GM12878 (cell line): Measurements from ENCODE around the gene ZIC1. TPM values are rescaled to one million over a fixed set of nuclear protein-coding genes. Genes with fewer than 3 reads are reported as not detected.

ENCODE experiments used
- ATAC-seq: fragments of 200-7000 bp; cut with Tn5 transposase; 3 replicates; pipeline ENCODE4 v1.9.1; 2020; ENCODE audit warnings: mild to moderate bottlenecking, moderate library complexity
- BruUV-seq: library from RNA; stranded (reverse); fragments of 400-500 nt; replicated peaks from 2 replicates; lab custom pipeline; 2021; lab: Mats Ljungman, UMichigan
- CTCF ChIA-PET: fragments of 300-600 bp; sonication (Branson Sonifier 250); formaldehyde crosslinking; extraction: SDS; loops from one replicate; lab custom pipeline; 2021; ENCODE audit warnings: inconsistent platforms; lab: Yijun Ruan, JAX
- POLR2A ChIA-PET: fragments of 350-600 bp; formaldehyde crosslinking; extraction: SDS; loops from one replicate; lab custom pipeline; 2021; ENCODE audit warnings: inconsistent platforms; lab: Charles Lee
- RAD21 ChIA-PET: fragments of 300-600 bp; sonication (Branson Sonifier 250); formaldehyde crosslinking; loops from one replicate; lab custom pipeline; 2023; ENCODE audit warnings: antibody characterized with exemption; ENCODE audit not compliant: unreplicated experiment; lab: Charles Lee
- SMC1A ChIA-PET: fragments of 300-600 bp; sonication (Branson Sonifier 250); formaldehyde crosslinking; loops from one replicate; lab custom pipeline; 2023; ENCODE audit not compliant: unreplicated experiment, uncharacterized antibody; lab: Charles Lee
- DNase-seq: peaks from one replicate; pipeline ENCODE4 v3.0.0-alpha.2; 2011; ENCODE audit warnings: low read depth, low spot score
- FAIRE-seq: peaks from 3 replicates; lab custom pipeline; 2011; peaks lifted over from hg19 to GRCh38; lab: Jason Lieb, UNC
- H2AFZ ChIP-seq: 2 replicates; pipeline ENCODE4 v1.6.0; 2011; ENCODE audit warnings: low read depth, low read length, control low read depth; ENCODE audit not compliant: control insufficient read depth
- H3K27ac ChIP-seq: 2 replicates; pipeline ENCODE4 v1.5.1; 2011; ENCODE audit warnings: control low read depth; ENCODE audit not compliant: control insufficient read depth, insufficient read depth
- H3K27me3 ChIP-seq, 2 experiments: replicated peaks in 1 of 2; 2 replicates each; pipeline versions ENCODE4 v1.6.0 to v1.6.1; 2011; ENCODE audit warnings: low read length in 1 of 2; ENCODE audit not compliant: control insufficient read depth in 2 of 2, insufficient read depth in 2 of 2
- H3K36me3 ChIP-seq, 2 experiments: 2 replicates each; pipeline ENCODE4 v1.5.1; 2011; ENCODE audit warnings: low read length in 1 of 2; ENCODE audit not compliant: control insufficient read depth in 2 of 2, insufficient read depth in 2 of 2
- H3K4me1 ChIP-seq: 2 replicates; pipeline ENCODE4 v1.6.1; 2011; ENCODE audit warnings: mild to moderate bottlenecking, low read length, moderate library complexity, mixed read lengths; ENCODE audit not compliant: control insufficient read depth, insufficient read depth
- H3K4me2 ChIP-seq: 2 replicates; pipeline ENCODE4 v1.6.0; 2011; ENCODE audit warnings: control low read depth; ENCODE audit not compliant: control insufficient read depth, insufficient read depth
- H3K4me3 ChIP-seq: fragments of 200-600 bp; sonication (generic); 2 replicates; pipeline ENCODE4 v1.5.1; 2016
- H3K79me2 ChIP-seq: 2 replicates; pipeline ENCODE4 v1.6.0; 2011; ENCODE audit warnings: low read length; ENCODE audit not compliant: control insufficient read depth, insufficient read depth
- H3K9ac ChIP-seq: 2 replicates; pipeline ENCODE4 v1.8.0; 2011; ENCODE audit warnings: low read length, control low read depth, mixed read lengths; ENCODE audit not compliant: control insufficient read depth, insufficient read depth
- H3K9me3 ChIP-seq: replicated peaks from 3 replicates; pipeline ENCODE4 v1.5.1; 2011; ENCODE audit warnings: mild to moderate bottlenecking, low read length; ENCODE audit not compliant: control insufficient read depth, insufficient read depth
- H4K20me1 ChIP-seq: 2 replicates; pipeline ENCODE4 v1.6.0; 2011; ENCODE audit not compliant: control insufficient read depth, insufficient read depth
- CHD1 ChIP-seq: IDR thresholded peaks from 2 replicates; pipeline ENCODE4 v1.6.1; 2012; ENCODE audit warnings: low read depth, low read length, improper control_type of control experiment
- CHD4 ChIP-seq: fragments of 200-600 bp; sonication (generic); IDR thresholded peaks from 2 replicates; pipeline ENCODE4 v1.6.1; 2016; ENCODE audit warnings: mild to moderate bottlenecking
- EED ChIP-seq: sonication (generic); IDR thresholded peaks from 2 replicates; pipeline ENCODE4 v1.6.1; 2016; ENCODE audit warnings: antibody characterized with exemption, low read depth
- IRF5 ChIP-seq: fragments of 450-650 bp; IDR thresholded peaks from 2 replicates; pipeline ENCODE4 v1.6.1; 2017; ENCODE audit warnings: borderline replicate concordance
- NFIC ChIP-seq: IDR thresholded peaks from 2 replicates; pipeline ENCODE4 v1.6.1; 2012; ENCODE audit warnings: low read depth, mild to moderate bottlenecking, inconsistent platforms, low read length, moderate library complexity
- RAD21 ChIP-seq: IDR thresholded peaks from 2 replicates; pipeline ENCODE4 v1.6.1; 2011; ENCODE audit warnings: mild to moderate bottlenecking, low read depth, low read length, moderate library complexity; ENCODE audit not compliant: insufficient read depth
- SKIL ChIP-seq: fragments of 450-650 bp; IDR thresholded peaks from 2 replicates; pipeline ENCODE4 v1.6.1; 2017; ENCODE audit warnings: mild to moderate bottlenecking, low read depth, inconsistent platforms; ENCODE audit not compliant: poor library complexity, severe bottlenecking
- SRF ChIP-seq, 2 experiments: IDR thresholded peaks; 2 replicates each; pipeline ENCODE4 v1.6.1; 2011; ENCODE audit warnings: low read depth in 2 of 2, low read length in 2 of 2, mild to moderate bottlenecking in 1 of 2, moderate library complexity in 1 of 2
- WRNIP1 ChIP-seq: IDR thresholded peaks from 2 replicates; pipeline ENCODE4 v1.6.1; 2011; ENCODE audit warnings: low read depth, low read length, improper control_type of control experiment, borderline replicate concordance
- ZNF217 ChIP-seq: fragments of 450-650 bp; IDR thresholded peaks from 2 replicates; pipeline ENCODE4 v1.6.1; 2017; ENCODE audit warnings: antibody characterized with exemption, mild to moderate bottlenecking
- ZNF687 ChIP-seq: fragments of 450-650 bp; IDR thresholded peaks from 2 replicates; pipeline ENCODE4 v1.6.1; 2017; ENCODE audit warnings: mild to moderate bottlenecking, moderate library complexity
- WGBS: methylation state at CpG from one replicate; pipeline ENCODE4 v1.1.6; 2016; ENCODE audit warnings: low lambda C conversion rate; ENCODE audit not compliant: insufficient replicate concordance, insufficient coverage; ENCODE audit errors: missing lambda C conversion rate; 5-methylcytosine and 5-hydroxymethylcytosine counted together
- in situ Hi-C: fragments of 300-500 bp; cut with MboI; formaldehyde crosslinking; loops from 9 replicates; pipeline ENCODE4 v1.14.3; 2018; ENCODE audit warnings: mixed read lengths
- intact Hi-C: fragments of 100-400 bp; cut with micrococcal nuclease; formaldehyde crosslinking; loops from one replicate; pipeline ENCODE4 v1.14.2; 2022; ENCODE audit not compliant: unreplicated experiment
- polyA plus RNA-seq, 11 experiments: library from polyadenylated mRNA; depleted of rRNA in 4 of 11; unstranded in 6 of 11; stranded (reverse) in 5 of 11; fragments of >200 nt; fragmentation: Nextera tagmentation in 4 of 11; fragmentation: Illumina TruSeq in 1 of 11; extraction: Ambion mirVana in 4 of 11; extraction: Trizol in 1 of 11; gene quantifications; 1 replicate in 1 of 11; 2 replicates in 10 of 11; pipeline versions ENCODE4 v1.2.1 to v1.2.3, GENCODE V29; 2011 to 2016; ENCODE audit warnings: inconsistent platforms in 2 of 11, missing spikeins in 2 of 11, low read depth in 1 of 11
- total RNA-seq, 4 experiments: library from RNA; depleted of rRNA in 3 of 4; stranded (reverse); fragments of >200 nt in 3 of 4; fragmentation: Illumina TruSeq in 1 of 4; extraction: Trizol in 1 of 4; gene quantifications; 2 replicates each; pipeline versions ENCODE4 v1.2.1 to v1.2.3, GENCODE V29; 2013 to 2021

Gene ZIC1
- total and polyA plus RNA-seq, 10 of the 15 experiments (the other 5 are each of a cell fraction or from before 2014, with no cell fraction given) = not detected

- no peak for TF ChIP-seq ZNF687
- TF ChIP-seq ZNF217 = no peak
- TF ChIP-seq CHD4 = no peak
Observed at GRCh38 chr3:147424581-147425387, 15.6 kb downstream of the ZIC1 start (continued).

GRCh38 chr3:147425388-147425850 lies 16.3 kb downstream of the ZIC1 start:
- BruUV-seq = no TSS peak
- RAD21 ChIA-PET = no interaction called here
- Histone ChIP-seq H4K20me1 (no peaks in the 10 kb centered on the region), H2AFZ (no peak overlapping the region), H3K9ac (no peak overlapping the region), H3K27ac (no peak overlapping the region), H3K79me2 (no peaks in the 10 kb centered on the region), H3K4me1 (no peaks in the 10 kb centered on the region), H3K4me3 (no peak overlapping the region), H3K36me3 (no peaks in the 10 kb centered on the region), H3K27me3 (peaks cover 4 to 13% of the 10 kb centered on the region in 2 experiments; a peak in 3 of 4 replicates), H3K9me3 (peaks cover 1% of the 10 kb centered on the region; the same call in 1 of the 3 replicates), H3K4me2 (no peak overlapping the region)
- DNase-seq (no peak), FAIRE-seq (no peak), ATAC-seq (no peak)
- CTCF ChIA-PET = interaction anchor here (0.8 to 1.5 kb wide), 4 partner anchors 11 to 65 kb away, joined by 3 read pairs; no protein-coding TSS in a partner anchor
- no peak for TF ChIP-seq IRF5
- no peak for TF ChIP-seq NFIC
- no peak for TF ChIP-seq CHD1
- no peak for TF ChIP-seq EED
- TF ChIP-seq RAD21 = no peak
- TF ChIP-seq SKIL = no peak
- no peak for TF ChIP-seq WRNIP1
- no peak for TF ChIP-seq SRF (IDR thresholded peaks at IDR 0.05; ENCODE audit: low read depth in 2 of 2, low read length in 2 of 2)
- intact Hi-C loops (no loop called here), in situ Hi-C loops (no loop called here)
- WGBS = 5% methylated on average over 1 of the region's 1 CpG
- SMC1A ChIA-PET = interaction anchor here (0.7 to 1.5 kb wide), 3 partner anchors 8 to 102 kb away, joined by 3 to 4 read pairs (median 3); no protein-coding TSS in a partner anchor
- POLR2A ChIA-PET = no interaction called here
